GM23338 (cell line): ENCODE measurements around the gene KAZN.

Experiments
- CREB1 ChIP-seq: fragments of 250-450 bp; sonication (Bioruptor Pico); IDR thresholded peaks from 2 replicates; pipeline ENCODE4 v1.5.0; 2020; ENCODE audit warnings: low read depth, mild to moderate bottlenecking, moderate library complexity
- EZH2 ChIP-seq: fragments of 200-600 bp; sonication (generic); IDR thresholded peaks from one replicate; pipeline ENCODE4 v1.8.0; 2017; ENCODE audit warnings: antibody characterized with exemption, mild to moderate bottlenecking, low read depth; ENCODE audit not compliant: unreplicated experiment
- REST ChIP-seq: IDR thresholded peaks from one replicate; pipeline ENCODE4 v1.6.1; 2018; ENCODE audit warnings: antibody characterized with exemption; ENCODE audit not compliant: unreplicated experiment

GRCh38 chr1:15004396-15004795 lies 405.9 kb downstream of the KAZN start:
- no peak for TF ChIP-seq REST
- TF ChIP-seq CREB1 = no peak
- TF ChIP-seq EZH2 = no peak
